HL-60 (cell line): ENCODE data around the gene RHOD.

Experiments
- SPI1 ChIP-seq: IDR thresholded peaks from 2 replicates; pipeline ENCODE4 v1.6.1; 2012; ENCODE audit warnings: low read depth, mild to moderate bottlenecking, borderline replicate concordance
- TF ChIP-seq, protein P1 (sequence below): IDR thresholded peaks from one replicate; pipeline ENCODE4 v1.5.1; 2011; ENCODE audit warnings: low read length, control low read depth, inconsistent platforms; ENCODE audit not compliant: insufficient read depth

DNA sequence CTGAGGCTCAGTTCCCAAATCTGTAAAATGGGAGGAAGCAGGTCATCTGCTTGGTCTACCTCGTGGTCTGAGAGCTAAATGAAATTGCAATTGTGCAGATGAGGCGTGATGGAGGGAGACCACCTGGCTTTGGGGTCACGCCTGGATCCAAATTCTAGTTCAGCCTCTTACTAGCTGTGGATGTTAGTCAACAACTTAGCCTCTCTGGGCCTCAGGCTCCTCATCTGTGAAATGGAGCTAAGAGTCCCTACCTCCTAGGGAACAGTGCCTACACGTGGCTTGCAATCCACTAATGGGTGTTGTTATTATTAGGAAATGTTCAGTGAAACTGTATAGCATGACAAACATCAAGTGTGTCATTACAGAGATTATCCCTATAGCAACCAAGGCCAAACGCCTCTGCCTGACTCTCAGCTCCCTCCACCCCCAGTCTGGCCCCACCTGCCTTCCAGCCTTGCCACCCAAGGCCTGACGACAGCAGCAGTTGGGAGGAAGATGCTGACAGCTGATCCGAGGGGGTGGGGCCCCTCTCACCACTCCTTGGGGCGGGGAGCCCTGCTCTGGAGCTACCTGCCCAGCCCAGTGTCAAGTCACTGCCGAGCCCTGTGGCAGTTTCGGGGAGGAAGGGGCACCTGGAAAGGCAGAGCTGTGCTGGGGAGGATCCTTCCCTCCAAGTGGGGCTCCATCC lies 1.7 kb upstream of the RHOD start:
- no peak for TF ChIP-seq SPI1
- TF ChIP-seq, protein P1, sequence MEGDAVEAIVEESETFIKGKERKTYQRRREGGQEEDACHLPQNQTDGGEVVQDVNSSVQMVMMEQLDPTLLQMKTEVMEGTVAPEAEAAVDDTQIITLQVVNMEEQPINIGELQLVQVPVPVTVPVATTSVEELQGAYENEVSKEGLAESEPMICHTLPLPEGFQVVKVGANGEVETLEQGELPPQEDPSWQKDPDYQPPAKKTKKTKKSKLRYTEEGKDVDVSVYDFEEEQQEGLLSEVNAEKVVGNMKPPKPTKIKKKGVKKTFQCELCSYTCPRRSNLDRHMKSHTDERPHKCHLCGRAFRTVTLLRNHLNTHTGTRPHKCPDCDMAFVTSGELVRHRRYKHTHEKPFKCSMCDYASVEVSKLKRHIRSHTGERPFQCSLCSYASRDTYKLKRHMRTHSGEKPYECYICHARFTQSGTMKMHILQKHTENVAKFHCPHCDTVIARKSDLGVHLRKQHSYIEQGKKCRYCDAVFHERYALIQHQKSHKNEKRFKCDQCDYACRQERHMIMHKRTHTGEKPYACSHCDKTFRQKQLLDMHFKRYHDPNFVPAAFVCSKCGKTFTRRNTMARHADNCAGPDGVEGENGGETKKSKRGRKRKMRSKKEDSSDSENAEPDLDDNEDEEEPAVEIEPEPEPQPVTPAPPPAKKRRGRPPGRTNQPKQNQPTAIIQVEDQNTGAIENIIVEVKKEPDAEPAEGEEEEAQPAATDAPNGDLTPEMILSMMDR = no peak
